Measurements from ENCODE around the gene HAPLN3.

HAPLN3 gene

DNA sequence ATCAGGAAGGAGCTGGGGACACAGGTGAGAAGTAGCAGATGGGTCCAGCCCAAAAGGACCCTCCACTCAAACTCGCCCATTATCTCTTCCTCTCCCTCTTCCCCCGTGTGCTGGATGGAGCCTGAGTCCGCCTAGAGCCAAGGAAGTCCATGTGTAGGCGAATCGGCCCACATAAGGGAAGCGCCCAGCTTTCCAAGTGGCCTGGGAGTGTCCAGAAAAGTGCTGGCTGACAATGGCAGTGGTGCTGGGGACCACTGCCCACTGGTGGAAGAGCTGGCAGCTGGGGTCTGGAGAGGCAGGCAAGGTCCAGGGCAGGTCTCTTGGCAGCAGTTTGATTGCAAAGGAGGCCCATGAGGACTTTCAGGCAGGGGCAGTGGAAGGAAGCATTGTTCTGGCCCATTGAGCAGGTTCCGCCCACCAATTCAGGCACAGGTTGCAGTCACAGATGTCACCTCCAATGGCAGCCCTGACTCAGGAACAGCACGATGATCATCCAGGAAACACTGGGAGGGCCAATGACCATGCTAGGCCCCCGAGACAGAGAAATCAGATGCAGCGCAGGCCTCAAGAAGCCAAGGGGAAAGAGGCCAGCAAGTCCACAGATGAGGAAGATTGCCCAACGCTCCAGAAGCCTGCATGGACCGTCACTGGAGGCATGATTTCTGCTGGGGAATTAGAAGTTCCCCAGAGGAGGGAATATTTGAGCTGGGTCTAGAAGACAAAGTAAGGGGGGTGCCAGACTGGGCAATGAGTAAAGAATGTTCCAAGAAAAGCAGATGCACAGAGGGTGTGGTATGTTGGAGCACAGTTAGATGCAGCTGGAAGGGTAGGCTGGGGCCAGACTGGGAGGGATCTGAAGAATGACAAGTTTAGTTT is 14.8 kb upstream of the HAPLN3 start:
- DNase-seq, result no peak

DNA sequence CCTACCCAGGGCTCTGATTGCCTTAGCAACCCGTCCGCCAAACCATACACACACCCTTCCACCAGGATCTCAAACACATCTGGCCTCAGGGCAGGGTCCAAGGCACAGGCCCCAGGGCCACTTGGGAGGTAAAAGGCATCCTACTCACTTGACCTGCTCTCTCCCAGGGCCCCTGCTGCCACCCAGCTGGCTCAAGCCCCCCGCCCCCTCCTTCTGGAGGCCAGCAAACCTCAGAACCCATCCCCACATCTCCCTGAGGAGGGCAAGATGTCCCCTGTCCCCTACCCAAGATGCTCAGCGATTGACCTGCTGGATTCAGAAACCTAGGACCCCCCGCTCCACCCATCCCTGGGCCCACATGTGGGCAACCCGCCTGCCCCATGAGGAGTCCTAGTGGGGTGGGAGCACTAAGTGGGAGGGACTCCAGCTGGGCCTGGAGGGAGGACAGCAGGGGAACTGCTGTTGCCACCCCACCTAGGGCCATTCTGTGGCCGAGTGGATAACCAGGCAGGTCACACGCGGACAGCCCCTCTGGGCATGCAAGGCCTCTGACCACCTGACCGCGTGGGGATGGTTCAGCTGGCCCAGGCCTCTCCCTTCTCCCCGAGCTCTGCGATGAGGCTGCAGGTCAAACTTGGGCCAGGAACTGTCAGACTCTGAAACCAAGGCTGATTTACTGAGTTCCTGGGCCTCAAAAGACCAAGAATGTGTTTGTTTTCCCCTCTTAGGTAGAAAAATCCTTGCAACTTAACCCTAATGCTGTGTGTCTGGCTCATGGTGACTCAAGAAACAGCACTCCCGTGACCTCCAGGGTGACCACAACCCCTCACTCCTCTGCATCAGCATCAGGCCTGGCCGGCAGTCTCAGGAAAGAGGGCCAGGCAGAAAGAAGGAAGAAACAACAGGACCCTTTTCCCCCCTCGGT is 13.6 kb upstream of the HAPLN3 start:
- no peak for DNase-seq

DNA sequence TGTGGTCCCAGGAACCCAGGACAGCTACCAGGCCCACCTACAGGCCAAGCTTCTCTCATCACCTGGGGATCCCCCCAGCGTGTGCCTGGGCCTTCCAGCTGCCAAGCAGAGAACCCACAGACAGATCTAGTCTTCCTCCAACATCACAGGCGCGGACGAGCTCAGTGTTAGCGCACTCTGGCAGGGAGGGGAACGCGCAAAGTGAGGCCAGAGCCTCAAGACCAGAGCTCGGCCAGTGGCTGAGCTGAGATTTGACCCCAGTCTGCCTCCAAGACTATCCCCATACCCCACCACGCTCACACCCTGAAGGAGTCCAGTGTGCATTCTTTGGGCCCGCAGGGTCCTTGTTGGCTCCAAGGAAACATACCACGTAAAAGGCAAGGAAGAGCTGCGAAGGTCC is 12.8 kb upstream of the HAPLN3 start:
- no peak for DNase-seq

DNA sequence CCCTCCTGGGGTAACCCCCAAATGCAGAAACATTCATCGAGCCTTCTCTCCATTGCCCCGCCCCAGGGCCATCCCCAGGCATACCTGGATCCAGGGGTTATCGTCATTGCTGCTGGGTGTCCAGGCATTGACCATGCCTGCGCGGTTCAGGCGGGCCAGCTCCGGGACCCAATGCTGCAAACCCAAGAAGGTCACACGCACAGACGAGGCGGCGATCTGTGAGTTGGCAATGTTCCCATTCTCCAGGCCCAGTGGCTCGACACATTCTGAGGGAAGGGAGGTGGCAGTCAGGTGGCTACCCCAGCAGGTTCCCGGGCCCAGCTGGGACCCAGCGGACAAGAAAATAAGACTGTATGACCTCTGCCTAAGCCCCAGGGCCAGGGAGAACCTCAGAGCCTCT is 11.8 kb upstream of the HAPLN3 start:
- DNase-seq, result no peak

DNA sequence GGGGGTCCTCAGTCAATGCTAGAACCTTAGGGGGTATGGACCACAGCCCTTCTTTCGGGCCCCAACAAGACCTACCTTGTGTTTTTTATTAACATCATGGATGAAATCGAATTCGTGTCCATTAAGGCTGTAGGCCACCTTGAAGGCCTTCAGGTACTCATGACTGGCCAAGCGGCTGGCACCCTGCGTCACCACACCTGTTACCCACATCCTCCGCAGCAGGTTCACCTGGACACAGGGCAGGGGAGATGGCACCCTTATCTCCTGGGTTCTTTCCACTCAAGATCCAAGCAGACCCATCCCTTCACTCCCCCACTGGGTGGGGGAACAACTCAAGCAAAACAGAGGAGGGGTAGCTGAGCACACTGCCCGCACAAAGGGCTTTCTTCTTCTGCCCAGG is 11.2 kb upstream of the HAPLN3 start:
- DNase-seq, result no peak

DNA sequence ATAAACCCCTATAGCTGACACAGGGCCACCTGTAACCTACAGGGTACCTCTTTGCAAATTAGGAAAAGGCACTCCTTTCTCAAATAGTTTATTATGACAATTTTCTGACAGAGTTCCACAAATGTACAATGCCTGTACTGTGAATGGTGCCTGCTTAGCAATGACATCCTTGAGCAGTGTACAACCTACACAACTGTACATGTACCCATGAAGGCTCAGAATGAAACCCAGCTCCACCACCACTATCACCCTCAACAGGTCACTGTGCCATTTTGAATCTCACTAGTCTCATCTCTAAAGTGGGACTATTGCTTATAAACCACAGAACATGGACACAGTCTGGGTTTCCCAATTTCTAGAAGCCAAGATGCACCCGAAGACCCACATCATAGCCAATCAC is 10.8 kb upstream of the HAPLN3 start:
- DNase-seq, result no peak

DNA sequence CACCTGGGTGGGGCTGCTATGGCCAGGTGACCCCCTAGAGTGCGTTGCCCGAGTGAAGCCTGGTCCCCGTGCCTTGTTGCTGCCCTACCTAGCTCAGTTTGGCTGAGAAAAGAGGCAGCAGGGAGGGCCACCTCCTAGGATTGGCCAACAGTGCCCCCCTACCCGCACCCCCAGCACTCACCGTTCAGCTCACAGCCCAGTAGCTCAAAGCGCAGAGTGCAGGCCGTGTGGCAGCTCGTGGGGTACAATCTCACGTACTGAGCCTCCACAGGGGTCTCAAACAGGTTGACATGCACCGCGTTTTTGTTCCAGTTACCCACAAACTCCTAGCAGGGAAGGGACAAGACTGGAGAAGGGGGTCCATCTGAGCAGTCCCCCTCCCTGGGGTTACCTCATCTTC is 10.2 kb upstream of the HAPLN3 start:
- no peak for DNase-seq

DNA sequence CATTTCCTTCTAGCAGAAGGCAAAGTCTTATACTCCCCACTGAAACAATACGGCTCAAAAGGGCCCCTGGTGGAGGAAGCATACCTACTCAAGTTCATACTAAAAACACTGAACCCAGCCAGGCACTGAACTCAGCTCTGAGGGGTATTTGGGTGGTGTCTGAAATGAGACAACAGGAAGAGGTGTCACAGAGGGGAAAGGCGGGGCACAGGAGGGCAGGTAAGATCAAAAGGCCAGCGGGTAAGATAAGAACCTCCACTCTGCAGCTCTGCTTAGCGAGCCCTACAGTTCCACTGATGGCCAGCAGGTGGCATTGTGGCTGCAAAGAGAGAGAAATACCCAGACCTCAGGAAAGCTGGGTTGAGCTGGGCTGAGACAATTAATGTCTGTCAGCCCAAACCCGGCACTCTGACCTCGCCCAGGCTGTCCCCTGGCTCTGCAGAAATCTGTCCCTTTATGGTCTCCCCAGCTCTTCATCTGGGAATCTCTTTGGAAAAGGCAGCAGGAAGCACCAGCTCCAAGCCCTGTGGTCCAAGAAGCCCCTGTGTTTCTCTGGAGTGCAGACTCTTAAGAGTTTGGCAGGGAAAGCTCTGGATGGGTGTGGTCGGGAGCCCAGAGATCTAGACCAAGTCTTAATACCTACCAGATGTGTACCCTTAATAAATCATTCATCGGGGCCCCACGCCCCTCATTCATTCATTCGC is 9.4 kb upstream of the HAPLN3 start:
- no peak for DNase-seq

DNA sequence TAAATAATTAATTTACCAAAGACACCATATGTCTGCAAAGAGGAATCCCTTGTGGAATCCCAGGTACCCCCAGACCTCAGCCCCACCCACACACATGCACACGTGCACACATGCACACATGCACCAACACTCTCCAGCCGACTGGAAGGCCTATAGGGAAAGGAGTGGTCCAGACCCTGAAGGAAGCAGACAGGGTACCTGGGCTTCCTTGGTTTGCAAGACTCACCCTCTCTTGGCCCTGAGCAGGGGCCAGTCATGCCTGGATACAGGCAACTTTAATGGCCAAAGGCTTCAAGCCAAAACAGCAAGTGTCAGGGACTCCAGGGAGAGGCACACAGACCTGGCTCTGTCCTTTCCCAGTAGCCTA is 8.9 kb upstream of the HAPLN3 start:
- DNase-seq, result no peak

DNA sequence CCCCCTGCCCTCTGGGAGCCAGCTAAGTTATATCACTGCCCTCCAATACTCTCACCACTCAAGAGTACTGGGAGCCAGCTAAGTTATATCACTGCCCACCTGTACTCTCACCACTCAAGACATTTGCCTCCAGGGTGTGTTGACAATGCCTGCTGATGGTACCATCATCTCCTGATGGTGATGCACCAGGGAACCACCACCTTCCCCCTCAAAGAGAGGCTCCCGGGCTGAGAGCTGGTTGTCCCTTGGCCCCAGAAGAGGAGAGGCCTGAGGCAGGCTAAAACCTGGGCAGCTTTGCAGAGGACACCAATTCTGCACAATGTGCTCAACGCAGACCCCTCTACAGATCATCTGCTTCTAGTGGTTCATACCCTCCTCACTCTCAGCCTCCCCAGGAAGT is 7.5 kb upstream of the HAPLN3 start:
- DNase-seq, result no peak

DNA sequence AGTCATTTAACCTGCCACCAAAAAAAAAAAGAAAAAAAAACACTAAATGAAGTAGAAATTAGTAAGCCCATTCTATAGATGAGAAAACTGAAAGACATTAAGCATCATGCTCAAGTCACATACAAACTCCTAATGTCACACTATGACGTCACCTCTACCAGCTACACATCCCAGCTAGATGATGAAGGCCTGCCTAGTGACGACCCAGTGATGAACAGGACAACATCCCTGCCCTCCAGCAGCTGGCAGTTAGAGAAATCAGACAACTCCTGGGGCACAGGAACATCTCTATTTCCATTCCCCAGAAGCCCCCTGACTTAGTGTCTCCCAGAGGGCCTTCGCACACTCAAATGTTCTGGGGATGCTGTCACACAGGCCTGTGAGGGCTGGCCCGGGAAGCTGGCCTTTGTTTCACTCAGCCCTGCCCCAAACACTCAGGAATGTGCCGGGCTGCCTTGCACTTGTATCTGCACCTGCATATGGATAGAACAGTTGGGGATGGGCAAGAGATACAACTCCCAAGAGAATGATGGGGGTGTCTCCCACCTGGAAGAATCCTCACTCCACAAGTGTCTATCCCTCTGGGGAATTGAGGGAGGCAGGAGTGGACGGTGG is 7.0 kb upstream of the HAPLN3 start:
- DNase-seq, result no peak

DNA sequence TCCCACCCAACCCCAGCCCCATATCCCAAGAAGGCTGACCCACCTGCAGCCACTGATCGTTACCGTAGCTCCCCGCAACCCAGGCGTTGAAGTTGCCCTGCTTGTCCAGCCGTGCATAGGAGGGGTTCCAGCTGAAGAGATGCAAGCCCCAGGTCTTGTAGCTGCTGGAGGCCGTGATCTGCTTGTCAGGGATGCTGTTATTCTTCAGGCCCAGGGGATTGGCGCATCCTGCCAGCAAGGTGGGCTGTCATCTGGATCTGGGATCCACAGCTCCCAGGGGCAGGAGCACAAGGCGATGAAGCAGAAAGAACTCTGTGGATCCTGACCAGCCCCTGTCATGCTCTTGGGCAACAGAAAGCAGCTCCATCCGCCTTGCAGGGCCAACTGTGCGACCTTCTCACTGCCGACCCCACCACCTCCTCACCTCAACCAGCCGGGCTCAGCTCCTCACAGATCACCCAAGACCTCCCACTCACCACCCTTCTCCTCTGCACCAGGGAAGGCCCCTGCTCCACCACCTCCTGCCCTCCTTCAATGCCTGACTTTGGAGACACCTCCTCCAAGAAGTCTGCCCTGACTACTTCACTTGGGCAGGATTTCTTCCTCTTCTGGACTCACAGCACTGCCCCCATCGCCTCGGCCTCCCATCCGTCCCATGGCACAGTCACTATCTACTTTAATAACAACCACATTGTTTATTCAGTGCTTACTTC is 6.3 kb upstream of the HAPLN3 start:
- no peak for DNase-seq

DNA sequence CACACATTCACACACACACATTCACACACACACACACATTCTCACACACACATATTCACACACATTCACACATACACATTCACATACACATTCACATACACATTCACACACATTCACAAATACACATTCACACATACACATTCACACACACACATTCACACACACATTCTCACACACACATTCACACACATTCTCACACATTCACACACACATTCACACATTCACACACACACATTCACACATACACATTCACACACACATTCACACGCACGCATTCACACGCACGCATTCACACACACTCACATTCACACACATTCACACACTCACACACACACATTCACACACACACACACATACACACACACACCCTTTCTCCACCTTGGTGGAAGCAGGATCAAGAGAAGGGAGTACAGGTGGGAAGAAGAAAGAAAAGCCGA is 5.7 kb upstream of the HAPLN3 start:
- no peak for DNase-seq

DNA sequence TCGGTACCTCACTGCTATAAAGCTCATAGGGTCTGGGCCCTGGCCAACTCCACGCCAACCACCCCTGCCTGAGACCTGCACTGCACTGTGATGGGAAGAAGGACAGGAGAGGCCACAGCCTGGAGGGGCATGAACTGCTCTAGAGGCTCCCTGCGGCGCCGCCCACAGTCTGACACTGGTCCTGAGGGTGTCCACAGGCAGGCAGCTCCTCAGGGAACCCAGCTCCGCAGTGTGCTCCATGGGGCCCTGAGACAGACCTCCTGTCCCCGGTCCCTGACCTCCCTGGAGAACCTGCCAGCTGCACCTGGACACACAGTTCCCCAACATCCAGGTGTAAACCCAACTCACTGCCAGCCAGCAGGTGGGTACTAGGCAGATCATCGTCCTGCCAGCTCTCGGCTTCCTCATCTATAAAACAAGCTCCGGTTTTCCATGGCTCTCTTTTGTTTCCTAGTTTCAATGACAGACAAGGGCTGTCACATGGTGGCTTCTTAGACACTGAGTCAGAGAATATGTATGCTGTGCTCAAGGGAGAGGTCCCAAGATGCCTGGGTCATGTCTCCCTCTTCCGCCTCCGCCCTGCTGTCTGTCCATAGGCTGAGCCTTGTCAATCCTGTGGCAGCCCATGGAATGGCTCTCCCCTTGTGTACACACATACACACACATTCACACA is 5.1 kb upstream of the HAPLN3 start:
- no peak for DNase-seq

DNA sequence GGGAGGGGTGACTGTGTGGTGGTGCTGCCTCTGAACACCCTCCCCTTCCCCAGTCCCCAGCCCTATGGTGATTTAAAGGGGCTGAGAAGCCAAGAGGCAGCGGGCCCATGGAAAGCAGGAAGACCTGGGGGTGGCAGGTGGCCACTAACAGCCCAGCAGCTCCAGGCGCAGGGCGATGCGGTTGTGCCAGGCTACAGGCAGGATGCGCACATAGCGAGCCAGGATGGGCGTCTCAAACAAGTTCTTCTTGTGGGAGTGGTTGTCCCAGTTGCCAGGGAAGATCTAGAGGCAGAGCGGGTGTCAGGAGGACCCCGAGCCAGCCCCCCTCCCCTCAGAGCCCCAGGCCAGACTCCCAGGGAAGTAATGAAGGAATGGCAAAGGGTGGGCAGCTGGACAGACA is 3.9 kb upstream of the HAPLN3 start:
- DNase-seq, result no peak

DNA sequence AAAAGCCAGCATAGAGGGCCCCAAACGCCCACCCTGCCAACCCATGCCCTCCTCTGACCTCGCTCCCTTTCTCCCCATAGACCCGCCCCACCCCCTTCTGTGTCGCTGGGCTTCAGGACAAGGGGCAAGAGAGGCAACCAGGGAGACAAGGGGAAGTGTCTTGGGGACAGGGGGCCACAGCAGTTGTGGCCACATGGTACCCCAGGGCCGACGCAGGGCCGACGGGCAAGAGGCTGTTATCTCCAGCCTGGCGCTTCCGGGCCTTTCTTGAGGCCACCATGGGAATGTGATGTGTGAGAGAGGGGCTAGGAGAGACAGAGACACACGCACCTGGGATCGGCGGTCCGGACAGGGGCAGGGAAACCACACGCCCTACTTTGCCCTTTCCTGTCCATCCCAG is 3.4 kb upstream of the HAPLN3 start:
- DNase-seq, result no peak

DNA sequence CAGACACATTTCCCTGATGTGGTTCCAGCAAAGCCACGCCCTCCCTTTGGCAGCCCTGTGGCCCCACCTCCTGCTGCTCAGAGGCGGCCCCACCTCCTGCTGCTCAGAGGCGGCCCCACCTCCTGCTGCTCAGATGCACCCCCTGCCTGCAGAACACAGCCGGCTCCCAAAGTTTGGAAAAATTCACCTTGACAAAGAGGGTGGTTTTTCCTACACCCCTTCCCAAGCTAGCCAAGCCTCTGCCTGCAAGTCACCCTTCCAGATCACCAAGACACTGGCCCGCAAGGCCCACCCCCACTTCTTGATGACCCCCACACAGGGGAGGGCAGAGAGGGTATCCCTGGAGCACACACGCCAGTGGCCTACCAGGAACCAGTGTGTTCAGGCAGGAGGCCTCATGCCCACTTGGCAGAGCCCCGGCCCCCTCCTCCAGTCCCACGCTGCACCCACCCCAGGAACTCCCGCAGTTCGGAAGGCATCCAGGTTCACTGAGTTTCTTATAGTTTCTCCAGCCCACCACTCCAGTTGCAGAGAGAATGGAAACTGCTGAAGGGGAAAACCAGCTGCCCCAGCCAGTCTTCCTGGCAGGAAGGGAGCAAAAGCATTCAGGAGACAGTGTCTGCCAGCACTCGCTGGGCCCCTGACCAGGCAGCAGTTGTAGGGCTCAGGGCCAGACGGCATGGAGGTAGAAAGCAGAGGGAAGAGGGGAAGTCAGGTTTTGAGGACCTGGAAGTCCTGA is 2.3 kb upstream of the HAPLN3 start:
- DNase-seq, result no peak

DNA sequence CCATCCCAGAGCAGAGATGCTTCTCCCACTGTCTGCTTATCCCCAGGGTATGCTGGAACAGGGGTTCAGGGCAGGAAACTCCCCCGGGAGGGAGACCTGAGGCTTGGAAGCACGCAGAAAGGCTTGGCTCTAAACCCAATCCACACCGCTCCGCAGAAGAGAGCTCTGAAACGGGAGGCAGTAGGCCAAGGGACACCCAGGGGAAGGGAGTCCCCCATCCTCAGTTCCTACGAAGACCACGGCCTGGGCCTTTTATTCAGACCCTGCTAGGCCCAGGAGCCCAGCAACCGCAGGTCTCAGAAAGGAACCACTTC is 1.8 kb upstream of the HAPLN3 start:
- DNase-seq, result no peak

DNA sequence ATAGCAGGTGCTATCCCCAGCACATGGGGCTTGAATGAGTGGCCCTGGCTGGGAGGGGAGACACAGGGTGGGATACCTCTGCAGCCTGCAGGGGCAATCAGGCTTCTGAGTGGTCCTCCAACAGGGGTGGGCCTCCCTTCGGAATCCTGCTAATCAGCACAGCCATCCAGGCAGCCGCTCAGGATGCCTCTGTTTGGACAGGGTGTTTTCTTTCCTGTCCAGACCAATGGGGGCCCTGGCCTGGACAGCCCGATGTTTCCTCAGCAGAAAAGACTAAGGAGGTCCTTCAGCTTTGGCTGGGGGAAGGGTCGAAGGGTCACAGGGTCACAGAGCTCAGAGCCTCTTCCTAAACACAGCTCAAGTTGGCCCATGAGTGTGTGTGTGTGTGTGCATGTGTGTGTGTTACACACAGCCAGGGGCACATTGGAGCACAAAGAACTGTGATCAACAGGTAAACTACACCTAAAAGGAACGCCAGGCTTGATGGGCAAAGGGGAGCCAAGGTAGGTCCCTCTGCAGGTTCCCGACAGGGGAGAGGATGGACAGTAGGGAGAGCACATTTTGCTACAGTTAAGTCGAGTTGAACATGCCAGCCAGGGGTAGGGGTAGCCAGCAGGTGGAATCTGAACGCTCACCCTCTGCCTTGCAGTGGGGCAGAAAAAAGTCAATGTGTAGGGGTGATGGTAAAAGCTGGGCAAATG is 1.1 kb upstream of the HAPLN3 start:
- no peak for DNase-seq

DNA sequence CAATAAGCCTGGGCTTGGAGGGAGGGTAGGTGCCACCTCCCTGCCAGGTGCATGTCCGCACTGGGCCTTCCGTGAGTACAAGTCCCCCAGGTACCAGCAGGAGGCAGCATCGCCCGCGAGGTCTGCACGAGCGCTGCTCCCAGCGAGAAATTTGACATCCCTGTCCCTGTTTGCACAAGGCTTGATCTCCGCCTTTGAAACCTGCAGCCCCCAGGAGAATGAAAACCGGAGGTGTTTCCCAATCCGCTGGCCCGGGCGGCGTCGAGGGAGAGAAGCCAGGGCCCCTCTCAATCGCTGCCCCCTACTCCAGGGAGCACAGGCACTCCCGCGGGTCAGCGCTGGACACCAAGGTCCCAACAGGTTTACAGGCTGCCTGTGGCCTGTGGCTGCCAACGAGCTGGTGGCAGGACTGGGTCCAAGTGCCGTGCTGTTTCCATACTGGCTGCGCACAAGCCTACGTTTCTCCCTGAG is 961 bp downstream of the HAPLN3 start:
- DNase-seq, result no peak

Measured in NCI-H2107 (cell line).